IPS-18c (cell line): ENCODE measurements around the gene OSBPL2.

Experiments used
- H3K4me3 ChIP-seq: 2 replicates; pipeline ENCODE4 v1.7.0; 2013; ENCODE audit warnings: low read depth, mild to moderate bottlenecking, low read length, moderate library complexity; ENCODE audit not compliant: insufficient read depth
- H3K9me3 ChIP-seq: one replicate; pipeline ENCODE4 v1.6.1; 2013; ENCODE audit warnings: mild to moderate bottlenecking, low read length, moderate library complexity; ENCODE audit not compliant: control insufficient read depth, insufficient read depth

The OSBPL2 gene

DNA sequence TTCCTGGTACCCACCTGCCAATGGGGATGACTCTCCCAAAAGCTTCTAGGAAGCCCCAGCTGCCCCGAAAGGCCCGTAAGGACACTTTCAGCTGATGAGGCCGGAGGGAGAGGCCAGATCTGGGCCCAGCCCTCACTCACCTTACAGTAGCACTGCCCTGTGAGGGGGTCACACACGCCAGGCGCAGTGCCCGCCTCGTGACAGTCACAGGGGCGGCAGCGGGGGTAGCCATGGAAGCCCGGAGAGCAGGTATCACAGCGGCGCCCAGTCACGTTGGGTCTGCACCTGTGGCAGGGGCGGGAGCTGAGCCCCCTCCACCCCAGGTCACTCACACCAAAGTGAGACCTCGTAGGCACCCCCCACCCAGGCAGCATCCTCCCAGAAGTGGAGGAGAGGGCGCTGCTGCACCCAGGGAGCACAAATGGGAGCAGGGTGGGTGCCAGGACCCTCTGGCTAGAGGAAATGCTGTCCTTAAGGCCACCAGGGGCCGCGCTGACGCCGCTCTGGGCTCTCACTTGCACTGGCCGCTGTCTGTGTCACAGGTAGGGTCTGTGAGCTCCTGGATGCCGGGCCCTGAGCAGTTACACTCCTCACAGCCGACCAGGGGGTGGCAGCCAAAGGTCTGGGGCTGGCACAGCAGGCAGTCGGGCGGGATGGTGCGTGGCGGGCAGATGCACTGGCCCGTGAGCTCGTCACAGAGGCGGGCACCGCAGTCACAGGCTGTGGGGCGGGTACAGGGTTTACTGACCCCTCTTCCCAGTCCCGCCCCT is 89.6 kb downstream of the OSBPL2 start:
- Histone ChIP-seq H3K9me3 (no peaks in the 10 kb centered on the region), H3K4me3 (no peak overlapping the region)

DNA sequence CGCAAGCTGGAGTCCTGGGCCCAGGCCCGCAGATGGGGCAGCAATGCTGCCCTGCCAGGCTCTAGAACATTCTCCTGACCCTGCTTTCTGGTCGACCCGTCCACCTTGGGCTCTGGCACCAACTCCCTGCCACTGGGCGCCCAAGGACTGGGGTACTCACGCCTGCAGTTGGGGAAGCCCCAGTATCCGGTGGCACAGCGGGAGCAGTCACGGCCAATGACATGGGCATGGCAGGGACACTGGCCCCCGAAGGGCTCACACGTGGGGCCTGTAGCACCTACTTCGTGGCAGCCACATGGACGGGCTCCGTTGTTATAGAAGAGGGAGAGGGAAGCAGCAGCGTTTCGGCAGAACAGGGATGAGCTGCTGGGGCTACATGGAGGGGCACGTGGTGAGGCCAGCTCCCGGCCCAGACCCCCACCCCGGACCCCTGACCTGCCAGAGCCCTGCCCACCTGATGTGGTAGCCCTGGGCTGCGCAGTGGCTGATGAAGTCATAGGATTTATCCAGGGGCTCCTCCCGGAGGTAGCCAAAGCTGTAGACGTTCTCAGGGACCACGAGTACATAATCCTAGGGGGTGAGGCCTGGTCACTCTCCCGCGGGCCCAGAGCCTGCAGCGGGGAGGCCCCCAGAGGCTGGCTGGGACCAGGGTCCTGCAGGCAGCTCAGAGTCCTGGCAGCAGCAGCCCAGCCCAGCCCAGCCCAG is 90.5 kb downstream of the OSBPL2 start:
- no peaks in the 10 kb centered on the region for H3K9me3 ChIP-seq
- no peak overlapping the region for H3K4me3 ChIP-seq

DNA sequence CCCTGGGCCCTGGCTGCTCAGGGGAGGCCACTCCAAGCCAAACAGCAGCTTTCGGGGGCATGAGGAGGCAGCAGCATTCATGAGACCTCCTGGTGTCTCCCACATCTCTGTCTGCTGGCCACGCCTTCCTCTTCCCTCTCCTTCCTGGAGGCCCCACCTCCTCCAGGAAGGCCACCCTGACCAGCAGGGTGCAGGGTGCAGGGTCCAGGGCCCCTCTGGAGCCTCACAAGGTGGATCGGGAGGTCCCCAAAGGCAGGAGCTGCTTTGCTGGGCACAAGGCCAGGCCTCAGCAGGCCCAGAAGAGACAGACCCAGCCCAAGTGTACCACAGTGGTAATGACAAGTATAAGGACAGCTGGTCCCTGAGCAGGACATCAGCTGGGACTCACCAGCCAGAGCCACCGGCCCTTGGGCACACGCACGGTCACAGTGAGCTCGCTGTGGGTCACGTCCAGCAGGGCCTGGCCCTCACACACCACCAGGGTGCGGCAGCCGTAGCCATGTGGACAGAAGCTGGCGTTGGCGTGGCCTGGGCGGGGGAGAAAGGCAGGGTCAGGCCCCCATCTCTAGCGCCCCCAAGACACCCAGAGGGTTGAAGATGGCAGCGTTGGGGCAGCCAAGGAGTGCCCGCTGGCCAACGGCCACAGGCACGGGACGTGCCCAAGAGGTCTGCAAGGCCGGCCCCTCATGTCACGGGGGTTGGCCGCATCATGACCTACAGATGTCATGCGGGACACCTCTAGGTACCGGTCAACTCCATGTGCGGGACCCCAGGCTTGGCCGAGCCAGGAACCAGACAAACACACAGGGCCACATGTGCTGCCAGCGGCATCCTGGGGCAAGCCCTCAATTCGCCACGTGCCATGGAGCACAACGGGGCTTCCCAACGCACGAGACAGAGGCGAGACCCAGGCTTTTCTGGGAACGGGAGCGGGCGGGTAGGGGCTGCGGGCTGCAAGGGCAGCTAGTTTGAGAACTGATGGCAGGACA is 91.4 kb downstream of the OSBPL2 start:
- Histone ChIP-seq H3K4me3 (no peak overlapping the region), H3K9me3 (no peaks in the 10 kb centered on the region)

DNA sequence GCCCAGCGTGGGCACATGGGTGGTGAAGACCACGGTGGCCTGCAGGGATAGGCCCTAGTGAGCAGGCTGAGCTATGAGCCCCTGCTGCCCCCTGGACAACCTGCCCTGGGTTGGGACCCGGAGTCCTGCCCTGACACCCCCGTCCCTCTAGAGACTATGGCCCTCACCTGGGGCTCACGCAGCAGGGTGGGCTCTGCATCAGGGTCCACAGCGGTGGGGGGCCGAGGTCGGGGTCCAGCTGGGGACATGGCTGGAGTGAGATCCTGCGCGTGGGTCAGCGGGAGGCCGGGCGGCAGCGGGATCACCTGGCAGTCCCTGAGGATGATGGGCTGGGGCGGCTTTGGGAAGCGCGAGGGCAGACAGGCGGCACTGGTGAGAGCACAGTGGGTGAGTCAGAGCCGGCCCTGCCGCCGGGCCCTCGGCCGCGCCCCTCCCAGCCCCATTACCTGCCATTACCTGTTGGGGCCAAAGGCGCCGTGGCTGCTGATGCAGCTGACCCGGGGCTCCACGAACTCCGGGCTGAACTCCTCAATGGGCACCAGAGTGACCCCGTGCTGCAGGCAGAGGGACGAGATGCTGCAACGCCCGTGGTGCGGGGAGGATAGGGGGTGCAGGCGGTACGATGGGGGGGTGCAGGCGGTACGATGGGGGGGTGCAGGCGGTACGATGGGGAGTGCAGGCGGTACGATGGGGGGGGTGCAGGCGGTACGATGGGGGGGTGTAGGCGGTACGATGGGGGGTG is 92.4 kb downstream of the OSBPL2 start:
- no peaks in the 10 kb centered on the region for H3K9me3 ChIP-seq
- no peak overlapping the region for H3K4me3 ChIP-seq

DNA sequence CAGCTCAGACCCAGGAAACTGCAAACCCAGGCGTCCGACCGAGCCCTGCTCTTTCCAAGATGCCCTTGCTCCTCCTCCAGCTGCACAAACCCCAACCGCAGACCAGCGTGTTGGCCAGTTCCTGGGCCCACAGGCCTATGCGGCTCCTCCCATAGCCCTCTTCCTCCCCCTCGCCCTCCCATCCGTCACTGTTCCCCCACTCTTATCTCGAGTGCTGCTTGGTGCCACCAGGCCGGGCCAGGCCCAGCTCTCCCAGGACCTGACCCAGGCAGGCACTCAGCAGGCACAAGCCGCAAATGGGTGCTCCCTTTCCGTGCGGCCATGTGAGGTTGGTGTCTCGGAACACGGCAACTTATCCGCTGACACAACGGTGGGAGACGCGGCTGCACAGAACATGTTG is 93.0 kb downstream of the OSBPL2 start:
- no peak overlapping the region for H3K4me3 ChIP-seq
- no peaks in the 10 kb centered on the region for H3K9me3 ChIP-seq

DNA sequence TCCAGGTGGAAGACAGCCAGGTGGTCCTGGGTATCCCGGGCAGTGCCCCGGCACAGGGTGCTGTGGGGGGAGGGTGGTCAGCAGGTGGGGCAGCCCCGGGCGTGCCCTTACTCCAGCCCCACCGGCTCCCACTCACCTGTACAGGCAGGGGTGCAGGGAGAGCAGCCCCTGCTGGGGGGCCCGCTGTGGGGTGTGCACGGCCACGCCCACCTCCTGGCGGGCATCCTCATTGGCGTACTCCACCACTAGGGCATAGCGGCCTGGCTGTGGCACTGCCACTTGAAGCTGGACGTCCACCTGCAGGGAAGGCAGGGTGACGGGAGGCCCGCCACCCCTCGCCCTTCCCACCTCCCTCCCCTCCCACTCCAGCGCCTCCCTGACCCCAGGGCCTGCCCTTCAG is 94.1 kb downstream of the OSBPL2 start:
- Histone ChIP-seq H3K4me3 (no peak overlapping the region), H3K9me3 (no peaks in the 10 kb centered on the region)

DNA sequence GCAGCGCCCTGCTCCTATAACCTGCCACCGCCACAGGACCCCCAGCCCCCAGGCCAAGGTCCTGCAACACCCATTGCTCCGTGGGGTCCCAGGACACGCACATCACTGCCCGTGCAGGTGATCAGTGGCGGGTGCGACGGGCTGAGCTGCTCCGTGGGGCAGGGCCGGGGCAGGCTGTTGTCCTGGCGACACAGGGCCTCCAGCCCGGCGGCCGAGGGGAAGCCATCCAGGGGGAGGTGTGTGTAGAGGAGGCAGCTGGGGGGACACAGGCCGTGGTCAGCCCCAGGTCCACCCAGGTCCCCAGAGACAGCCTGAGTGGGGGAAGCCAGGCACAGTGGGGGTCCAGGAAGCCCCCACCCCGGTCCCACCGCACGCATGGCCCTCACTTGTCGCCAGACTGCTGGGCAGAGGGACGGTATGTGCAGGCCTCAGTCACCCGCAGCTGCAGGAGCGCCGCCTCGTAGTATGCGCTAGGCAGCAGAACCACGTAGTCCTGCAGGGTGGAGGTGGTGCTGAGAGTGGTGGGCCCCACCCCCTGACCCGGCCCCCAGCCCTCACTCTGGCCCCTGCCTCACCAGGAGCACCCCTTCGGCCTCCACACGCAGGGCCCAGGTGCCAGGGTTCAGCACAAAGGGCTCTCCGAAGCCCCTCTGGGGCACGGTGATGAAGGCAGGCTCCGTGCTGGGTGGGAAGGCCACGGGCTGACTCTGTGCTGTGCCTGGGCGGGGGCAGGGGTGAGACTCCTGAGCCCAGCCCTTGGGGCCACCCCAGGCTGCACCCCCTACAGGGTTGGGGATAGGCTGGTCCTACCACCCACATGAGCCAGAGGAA is 94.9 kb downstream of the OSBPL2 start:
- no peaks in the 10 kb centered on the region for H3K9me3 ChIP-seq
- H3K4me3 ChIP-seq, result no peak overlapping the region

DNA sequence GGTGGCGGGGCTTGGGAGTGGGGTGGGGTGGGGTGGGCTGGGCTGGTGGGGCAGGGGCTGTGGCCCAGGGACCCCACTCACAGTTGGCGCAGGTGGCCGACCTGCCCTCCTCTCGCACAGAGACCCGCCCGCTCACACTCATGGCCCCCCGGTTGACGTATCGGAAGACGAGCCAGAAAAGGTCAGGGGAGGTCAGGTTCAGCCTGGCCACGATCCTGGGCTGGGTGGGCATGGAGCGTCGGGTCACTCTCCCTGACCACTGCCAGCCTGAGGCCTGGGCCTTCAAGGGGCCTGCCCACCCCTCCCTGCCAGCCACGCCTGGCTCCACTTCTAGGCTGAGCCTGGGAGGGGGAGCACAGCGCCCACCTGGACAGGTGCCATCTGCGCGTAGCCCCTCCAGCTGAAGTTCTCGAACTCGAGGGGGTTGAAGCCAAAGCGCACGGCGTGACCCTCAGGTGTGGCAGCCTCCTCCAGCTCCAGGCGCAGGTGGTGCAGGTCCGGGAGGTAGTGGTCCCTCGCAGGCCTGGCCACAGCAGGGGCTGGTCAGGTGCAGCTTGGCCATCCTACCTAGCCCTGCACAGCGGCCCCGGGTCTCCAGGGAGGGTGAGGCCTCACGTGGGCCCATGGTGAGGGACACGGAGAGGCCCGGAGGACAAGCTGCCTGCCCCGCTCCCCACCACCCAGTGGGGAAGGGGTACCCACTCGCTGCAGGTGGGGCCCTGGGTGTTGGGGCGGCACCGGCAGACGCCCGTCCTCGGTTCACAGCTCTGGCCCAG is 95.7 kb downstream of the OSBPL2 start:
- H3K9me3 ChIP-seq, result no peaks in the 10 kb centered on the region
- H3K4me3 ChIP-seq, result no peak overlapping the region

DNA sequence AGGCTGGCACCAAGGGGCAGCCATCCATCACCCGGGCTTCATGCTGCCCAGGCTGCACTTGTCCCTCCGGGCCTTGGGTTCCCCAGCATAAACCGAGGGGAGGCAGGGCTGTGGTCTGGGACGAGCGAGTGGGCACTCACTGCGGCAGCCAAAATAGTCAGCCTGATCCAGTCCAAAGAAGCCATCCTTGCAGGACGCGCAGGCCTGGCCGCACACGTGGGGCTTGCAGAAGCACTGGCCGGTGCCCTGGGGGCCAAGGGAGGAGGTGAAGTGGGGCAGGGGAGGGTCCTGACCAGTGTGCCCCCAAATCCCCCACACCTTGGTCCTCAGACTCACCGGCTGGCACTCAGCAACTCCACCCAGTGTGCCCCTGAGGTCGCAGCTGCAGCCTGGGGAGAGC is 96.6 kb downstream of the OSBPL2 start:
- H3K4me3 ChIP-seq, result no peak overlapping the region
- H3K9me3 ChIP-seq, result no peaks in the 10 kb centered on the region

DNA sequence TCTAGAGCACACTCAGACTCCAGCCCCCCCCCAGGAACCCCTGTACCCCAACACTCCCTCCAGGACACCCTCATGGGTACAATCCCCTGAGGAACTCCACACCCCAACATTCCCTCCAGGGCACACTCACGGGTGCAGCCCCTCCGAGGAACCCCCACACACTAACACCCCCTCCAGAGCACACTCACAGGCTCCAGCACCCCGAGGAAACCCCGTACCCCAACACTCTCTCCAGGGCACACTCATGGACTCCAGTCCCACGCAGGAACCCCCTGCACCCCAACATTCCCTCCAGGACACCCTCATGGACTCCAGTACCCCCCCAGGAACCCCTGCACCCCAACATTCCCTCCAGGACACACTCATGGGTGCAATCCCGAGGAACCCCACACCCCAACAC is 97.2 kb downstream of the OSBPL2 start:
- no peak overlapping the region for H3K4me3 ChIP-seq

DNA sequence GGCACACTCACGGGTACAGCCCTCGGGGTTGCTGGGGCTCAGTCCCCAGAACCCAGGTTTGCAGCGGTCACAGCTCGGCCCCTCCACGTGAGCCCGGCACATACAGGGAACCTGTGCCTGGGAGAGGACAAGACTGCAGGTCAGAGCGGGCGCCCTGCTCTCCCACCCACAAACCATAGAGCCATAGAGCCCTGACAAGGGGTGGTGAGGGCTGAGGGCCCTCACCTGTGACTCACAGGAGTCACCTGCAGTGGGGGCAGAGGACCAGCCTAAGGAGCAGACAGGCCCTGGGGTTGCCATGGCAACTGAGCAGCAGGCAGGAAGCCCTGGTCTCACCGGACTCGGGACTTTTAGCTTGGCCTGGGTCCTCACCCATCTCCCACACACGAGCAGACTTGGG is 98.0 kb downstream of the OSBPL2 start:
- no peak overlapping the region for H3K4me3 ChIP-seq
- H3K9me3 ChIP-seq, result no peaks in the 10 kb centered on the region

More for the DNA sequence above, 97.2 kb downstream of the OSBPL2 start:
- no peaks in the 10 kb centered on the region for H3K9me3 ChIP-seq

DNA sequence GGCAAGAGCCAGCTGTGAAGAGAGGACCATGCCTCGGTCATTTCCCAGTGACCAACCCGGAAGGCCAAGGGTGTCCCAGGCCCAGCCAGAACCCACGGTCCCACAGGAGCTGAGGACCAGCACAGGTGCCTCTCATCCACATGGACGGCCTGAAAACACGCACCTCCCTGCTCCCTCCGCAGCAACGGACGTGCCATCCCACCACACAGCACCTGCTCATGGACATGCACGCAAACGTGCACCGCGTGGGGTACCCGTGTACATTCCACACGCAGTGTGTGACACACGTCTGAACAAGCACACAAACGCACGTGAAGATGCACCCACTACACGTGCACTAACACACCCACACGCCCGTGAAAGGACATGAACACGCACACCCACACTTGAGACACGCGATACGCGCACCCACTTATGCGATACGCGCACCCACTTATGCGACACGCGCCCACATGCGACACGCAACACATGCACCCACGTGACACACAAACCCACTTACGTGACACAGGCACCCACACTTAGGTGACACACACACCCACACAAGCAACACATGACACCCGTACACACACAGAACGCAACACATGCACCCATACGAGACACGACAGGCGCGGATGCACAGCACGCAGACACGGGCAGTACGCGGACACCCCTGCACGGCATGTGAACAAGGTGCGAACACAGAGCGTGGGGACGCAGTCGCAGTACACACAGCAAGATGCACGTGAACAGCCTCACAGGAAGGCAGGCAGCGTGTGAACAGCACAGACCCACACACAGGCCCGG is 98.6 kb downstream of the OSBPL2 start:
- H3K4me3 ChIP-seq, result no peak overlapping the region; the same call in 1 of the 2 replicates
- no peaks in the 10 kb centered on the region for H3K9me3 ChIP-seq

DNA sequence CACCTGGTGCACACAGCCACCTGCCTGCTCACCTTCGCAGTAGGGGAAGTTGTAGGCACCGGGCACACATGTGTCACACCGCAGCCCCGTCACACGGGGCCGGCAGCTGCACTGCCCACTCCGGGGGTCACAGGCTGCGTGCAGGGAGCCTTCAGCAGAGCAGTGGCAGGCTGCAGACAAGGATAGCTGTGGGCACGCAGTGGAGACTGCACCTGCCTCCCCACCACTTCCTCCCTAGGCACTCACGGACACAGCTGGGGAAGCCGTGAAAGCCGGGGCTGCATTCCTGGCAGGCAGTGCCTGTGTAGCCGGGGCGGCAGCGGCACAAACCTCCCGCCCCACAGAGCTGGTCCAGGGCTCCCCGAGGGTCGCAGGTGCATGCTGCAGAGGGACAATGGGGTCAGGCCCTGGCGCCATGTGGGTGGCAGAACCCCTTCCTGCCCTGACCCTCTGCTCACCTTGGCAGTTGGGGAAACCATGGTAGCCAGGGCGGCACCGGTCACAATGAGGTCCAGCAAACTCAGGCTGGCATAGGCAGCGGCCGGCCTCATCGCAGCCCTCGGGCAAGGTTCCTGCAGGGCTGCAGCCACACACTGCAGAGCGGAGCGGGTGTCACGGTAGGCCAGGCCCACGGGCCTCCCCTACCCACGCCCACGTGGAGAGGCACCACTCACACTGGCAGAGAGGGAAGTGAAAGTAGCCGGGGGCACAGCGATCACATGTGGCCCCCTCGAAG is 99.4 kb downstream of the OSBPL2 start:
- H3K9me3 ChIP-seq, result no peaks in the 10 kb centered on the region
- H3K4me3 ChIP-seq, result no peak overlapping the region; the same call in 1 of the 2 replicates

DNA sequence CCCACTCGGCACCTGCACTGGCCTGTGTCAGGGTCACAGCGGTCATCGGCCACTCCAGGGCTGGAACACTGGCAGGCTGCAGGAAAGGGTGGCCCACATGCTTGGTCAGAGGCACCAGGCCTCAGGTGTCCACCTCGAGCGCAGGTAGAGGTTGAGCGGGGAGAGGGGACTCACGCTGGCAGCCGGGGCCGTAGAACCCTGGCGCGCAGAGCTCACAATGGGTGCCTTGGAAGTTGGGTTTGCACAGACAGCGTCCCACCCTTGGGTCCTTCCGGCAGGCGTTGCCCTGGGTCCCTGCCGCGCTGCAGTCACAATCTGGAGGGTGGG is 99.9 kb downstream of the OSBPL2 start:
- Histone ChIP-seq H3K4me3 (no peak overlapping the region), H3K9me3 (no peaks in the 10 kb centered on the region)
